HG03432 (cell line): Measurements from ENCODE around the gene WDR83.
"Not testable (repeated sequence)": the region's sequence is repeated elsewhere in the genome, so short reads cannot be mapped to it uniquely, and the experiment has no call there.

Source experiments
- ATAC-seq: cut with Tn5 transposase; IDR thresholded peaks from one replicate; pipeline ENCODE4 v1.9.1; 2021; ENCODE audit warnings: mild to moderate bottlenecking, moderate library complexity; ENCODE audit not compliant: unreplicated experiment

Gene WDR83, protein sequence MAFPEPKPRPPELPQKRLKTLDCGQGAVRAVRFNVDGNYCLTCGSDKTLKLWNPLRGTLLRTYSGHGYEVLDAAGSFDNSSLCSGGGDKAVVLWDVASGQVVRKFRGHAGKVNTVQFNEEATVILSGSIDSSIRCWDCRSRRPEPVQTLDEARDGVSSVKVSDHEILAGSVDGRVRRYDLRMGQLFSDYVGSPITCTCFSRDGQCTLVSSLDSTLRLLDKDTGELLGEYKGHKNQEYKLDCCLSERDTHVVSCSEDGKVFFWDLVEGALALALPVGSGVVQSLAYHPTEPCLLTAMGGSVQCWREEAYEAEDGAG

DNA sequence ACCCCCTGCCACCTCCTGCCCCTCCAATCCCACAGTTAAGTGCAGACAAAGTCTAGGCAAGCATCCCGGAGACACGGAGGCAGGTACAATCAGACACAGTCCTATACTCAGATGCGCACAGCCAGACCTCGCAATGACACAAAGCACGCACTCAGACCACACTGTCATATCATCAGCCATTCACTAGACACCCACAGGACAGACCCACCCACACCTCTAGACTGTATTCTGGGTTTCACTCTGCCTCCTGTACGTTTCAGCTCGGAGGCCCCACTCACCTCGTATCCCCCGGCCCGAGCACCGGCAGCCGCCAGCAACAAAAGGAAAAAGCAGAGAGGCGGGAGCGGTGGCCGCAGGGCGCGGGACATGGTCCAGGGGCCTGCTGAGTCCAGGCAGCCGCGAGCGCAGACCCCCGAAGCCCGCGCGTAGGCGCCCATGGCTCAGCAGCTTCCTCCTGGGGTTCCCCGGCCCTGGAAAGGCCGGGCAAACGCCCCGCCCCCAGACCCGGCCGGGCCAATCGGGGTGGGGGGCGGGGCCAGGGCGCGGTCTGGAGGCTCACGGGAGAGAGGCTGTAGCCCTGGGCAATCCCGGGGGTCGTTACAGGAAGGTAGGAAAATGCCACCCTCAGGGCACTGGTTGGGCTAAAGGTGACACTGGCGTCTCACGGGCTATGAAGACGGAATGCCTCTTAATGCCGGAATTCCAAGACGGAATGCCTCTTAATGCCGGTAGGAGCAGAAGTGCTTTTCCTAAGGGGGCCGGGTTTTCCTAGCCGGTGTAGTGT is at the start of gene WDR83, which contains the start of gene MAN2B1:
Gene WDR83 (plus strand): TSS at position 543 of the 784 bp plus-strand sequence. CDS start 2,984 bp downstream, outside the sequence.
Gene MAN2B1 (minus strand): TSS at position 478 of the 784 bp plus-strand sequence. CDS start 41 bp downstream, at position 437.
- peak; percentile 52 for ATAC-seq

DNA sequence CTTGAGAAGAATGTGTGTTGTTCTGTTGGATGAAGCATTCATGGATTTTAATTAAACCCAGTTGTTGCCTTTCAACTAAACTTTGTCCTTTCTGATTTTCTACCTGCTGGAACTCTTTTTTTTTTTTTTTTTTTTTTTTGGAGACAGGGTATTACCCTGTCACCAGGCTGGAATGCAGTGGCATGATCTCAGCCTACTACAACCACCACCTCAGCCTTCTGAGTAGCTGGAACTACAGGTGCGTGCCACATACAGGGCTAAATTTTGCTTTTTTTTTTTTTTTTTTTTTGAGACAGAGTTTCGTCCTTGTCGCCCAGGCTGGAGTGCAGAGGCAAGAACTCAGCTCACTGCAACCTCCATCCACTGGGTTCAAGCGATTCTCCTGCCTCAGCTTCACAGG is 49.0 kb upstream of the WDR83 start:
- no peak for ATAC-seq

DNA sequence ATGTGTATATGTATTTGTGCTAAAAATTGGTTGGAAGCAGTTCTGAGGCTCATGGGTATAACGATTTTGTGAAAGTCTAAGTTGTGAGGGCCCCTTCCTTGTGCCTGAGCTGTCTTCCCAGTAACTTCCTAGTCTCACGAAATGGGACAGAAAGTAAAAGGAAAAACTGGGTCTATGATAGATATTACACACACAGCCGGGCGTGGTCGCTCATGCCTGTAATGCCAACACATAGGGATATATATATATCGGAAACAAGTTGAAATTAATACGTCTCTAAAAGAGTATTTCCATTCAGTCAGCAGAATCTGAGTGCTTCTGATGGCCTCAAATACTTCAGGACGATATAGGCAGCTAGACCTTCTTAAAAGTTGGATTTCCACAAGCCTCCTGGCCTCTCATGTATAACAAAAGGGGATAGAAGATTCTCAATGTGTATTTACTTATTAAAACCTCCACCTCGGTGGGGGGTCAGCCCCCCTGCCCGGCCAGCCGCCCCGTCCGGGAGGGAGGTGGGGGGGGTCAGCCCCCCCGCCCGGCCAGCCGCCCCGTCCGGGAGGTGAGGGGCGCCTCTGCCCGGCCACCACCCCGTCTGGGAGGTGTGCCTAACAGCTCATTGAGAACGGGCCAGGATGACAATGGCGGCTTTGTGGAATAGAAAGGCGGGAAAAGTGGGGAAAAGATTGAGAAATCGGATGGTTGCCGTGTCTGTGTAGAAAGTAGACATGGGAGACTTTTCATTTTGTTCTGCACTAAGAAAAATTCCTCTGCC is 45.2 kb upstream of the WDR83 start:
- ATAC-seq, result not testable (repeated sequence)

DNA sequence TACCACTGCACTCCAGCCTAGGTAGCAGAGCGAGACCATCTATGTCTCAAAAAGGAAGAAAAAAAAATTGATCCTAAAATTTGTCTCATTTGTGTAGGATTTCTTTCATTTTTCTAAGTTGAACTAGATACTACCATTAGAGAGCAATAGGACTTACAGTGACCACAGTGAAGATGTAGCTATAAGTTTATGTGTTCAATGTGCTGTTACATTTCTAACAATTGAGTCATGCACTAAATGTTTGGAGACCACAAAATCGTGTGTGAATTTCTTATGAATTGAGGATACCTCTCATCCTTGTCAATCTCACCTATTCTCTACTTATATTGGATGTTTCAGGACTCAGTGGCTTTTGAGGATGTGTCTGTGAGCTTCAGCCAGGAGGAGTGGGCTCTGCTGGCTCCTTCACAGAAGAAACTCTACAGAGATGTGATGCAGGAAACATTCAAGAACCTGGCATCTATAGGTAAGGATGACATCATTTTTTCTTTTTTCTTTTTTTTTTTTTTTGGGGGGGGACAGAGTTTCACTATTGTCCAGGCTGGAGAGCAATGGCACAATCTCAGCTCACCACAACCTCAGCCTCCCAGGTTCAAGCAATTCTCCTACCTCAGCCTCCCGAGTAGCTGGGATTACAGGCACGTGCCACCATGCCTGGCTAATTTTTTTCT is 43.1 kb upstream of the WDR83 start:
- ATAC-seq, result no peak

DNA sequence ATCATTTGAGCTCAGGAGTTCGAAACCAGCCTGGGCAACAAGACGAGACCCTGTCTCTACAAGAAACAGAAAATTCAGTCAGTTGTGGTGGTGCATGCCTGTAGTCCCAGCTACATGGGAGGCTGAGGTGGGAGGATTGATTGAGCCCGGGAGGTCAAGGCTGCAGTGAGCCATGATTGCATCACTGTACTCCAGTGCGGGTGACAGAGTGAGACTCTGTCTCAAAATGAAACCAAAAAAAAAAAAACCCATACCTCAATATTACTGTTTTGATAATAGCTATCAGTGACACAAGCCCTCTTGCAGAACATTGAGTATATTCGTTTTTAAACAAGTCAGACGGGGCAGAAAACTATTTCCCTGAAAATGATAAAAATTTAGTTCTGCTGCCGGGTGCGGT is 39.6 kb upstream of the WDR83 start:
- ATAC-seq, result no peak

DNA sequence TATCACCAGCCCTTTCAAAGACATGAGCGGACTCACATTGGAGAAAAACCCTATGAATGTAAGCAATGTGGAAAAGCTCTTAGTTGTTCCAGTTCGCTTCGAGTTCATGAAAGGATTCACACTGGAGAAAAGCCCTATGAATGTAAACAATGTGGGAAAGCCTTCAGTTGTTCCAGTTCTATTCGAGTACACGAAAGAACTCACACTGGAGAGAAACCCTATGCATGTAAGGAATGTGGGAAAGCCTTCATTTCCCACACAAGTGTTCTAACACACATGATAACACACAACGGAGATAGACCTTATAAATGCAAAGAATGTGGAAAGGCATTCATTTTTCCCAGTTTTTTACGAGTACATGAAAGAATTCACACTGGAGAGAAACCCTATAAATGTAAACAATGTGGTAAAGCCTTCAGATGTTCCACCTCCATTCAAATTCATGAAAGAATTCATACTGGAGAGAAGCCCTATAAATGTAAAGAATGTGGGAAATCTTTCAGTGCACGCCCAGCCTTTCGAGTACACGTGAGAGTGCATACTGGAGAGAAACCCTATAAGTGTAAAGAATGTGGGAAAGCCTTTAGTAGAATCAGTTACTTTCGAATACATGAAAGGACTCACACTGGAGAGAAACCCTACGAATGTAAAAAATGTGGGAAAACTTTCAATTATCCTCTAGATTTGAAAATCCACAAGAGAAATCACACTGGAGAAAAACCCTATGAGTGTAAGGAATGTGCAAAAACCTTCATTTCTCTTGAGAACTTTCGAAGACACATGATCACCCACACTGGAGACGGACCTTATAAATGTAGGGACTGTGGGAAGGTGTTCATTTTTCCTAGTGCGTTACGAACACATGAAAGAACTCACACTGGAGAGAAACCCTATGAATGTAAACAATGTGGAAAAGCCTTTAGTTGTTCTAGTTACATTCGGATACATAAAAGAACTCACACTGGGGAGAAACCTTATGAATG is 38.3 kb upstream of the WDR83 start:
- no peak for ATAC-seq

DNA sequence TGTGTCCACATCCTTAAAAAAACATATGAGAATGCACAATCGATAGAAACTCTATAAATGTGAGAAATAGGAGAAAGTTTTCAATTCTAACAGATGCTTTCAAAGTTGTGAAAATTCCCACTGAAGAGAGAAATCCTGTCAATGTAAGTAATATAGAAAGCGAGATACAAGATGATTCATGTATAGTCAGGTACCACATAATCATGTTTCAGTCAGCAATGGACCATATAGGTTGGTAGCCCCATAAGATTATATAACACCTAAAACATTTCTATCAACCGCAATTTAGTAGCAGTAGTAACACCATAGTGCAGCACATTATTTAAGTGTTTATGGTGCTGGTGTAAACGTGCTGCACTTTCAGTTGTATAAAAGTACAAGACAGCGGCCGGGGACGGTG is 37.4 kb upstream of the WDR83 start:
- no peak for ATAC-seq

DNA sequence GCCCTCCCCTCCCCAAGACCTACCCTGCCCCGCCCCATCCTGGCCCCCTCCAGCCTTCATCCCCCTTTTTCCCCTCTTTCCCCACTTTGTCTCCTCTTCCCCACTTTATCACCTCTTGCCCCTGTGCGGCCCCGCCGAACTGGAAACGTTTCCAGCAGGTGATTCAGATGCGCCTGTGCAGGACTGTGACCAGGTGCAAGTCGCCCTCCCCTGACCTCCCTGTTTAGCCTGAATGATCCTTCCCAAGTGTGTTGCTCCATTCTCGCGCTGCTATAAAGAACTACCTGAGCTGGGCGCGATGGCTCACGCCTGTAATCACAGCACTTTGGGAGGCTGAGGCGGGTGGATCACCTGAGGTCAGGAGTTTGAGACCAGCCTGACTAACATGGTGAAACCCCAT is 30.0 kb upstream of the WDR83 start:
- ATAC-seq, result no peak

DNA sequence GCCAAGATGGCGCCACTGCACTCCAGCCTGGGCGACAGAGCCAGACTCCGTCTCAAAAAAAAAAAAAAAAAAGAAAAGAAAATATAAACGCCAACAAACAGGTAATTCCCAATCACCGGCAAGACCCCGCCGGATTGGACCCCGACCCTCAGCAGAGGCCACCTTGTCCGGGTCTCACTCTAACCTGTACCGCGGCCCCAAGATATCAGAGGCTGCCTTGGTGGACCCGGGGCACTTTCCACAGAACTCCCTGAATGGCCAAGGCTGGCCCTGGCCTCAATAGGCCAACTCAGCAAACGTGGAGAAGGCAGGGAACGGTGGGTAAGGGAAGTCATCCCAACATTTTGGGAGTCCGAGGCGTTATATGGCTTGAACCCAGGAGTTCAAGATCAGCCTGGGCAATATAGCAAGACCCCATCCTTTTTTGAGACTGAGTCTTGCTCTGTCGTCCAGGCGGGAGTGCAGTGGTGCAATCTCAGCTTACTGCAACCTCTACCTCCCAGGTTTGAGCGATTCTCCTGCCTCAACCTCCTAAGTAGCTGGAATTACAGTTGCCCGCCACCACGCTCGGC is 27.9 kb upstream of the WDR83 start:
- ATAC-seq, result no peak

DNA sequence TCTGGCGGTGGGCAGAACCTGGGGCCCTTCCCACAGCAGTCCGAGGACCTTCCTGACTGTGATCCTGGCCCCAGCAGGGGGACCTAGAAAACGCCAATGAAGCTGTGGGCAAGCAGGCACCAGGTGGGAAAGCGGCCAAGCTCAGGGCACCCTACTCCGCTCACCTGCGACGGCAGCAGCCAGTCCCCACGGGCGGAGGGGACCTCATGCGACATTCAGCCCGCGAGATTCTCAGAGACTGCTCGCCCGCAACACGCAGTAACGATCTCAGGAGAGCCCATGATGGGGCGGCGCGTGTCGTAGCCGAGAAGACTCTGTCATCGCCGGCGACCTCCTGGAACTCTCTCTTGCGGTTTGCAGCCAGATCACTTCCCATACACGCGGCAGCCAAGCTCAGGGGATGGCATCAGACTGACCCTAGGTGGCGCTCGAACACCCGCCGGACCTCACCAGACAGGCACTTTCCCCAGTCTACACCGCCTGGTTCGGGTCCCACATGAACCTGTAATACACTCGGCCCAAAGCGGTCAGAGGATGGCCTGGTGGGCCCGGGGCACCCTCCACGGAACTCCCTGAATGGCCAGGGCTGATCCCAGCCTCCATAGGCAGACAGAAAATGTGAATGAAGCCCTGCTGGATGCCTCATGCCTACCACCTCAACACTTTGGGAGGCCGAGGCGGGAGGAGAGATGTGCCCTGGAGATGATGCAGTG is 26.6 kb upstream of the WDR83 start:
- peak; percentile 49 for ATAC-seq

DNA sequence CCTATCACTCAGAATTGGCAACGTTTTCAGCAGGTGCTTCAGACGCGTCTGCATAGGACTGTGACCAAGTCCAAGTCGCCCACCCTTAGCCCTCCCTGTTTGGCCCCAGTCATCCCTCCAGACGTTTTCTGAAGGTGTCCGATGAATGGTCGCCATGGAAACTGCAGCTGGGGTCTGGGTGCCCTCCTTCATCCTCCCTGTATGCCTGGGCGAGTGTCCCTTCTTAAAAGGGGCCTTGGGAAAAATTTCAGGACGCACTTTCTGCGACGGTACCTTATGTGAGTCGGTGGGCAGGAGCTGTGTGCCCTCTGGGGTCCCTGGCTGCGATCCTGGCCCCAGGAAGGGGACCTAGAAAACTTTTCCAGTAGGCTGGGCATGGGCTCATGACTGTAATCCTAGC is 25.2 kb upstream of the WDR83 start:
- no peak for ATAC-seq

DNA sequence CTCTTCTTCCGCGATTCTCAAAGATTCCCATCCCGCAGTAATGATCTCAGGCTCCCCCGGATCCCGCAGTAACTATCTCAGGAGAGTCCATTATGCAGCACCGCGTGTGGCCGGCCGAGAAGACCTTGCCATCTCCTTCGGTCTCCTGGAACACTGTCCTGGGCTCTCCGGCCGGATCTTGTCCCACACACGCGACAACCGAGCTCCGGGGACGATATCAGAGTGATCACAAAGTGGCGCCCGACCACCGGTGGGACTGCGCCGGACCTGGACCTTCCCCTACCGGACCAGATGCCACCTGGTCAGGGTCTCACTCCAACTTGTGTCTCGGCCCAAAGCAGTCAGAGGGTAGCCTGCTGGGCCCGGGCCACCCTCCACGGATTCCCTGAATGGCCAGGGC is 24.1 kb upstream of the WDR83 start:
- no peak for ATAC-seq

DNA sequence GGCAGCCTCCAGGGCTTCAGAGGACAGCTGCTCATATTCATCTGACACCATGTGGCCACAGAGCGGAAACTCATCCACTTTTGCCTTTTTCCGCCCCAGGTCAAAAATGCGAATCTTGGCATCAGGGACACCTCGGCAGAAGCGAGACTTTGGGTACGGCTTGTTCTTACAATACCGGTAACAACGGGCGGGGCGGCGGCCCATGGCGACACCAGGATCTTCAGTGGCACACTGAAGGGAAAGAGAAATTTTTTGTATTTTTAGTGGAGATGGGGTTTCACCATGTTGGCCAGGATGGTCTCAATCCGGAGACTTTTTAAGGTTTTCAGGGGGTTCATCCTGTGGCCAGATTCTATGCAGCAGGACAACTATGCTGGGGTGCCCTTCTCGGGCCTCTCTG is 22.9 kb upstream of the WDR83 start:
- not testable (repeated sequence) for ATAC-seq

DNA sequence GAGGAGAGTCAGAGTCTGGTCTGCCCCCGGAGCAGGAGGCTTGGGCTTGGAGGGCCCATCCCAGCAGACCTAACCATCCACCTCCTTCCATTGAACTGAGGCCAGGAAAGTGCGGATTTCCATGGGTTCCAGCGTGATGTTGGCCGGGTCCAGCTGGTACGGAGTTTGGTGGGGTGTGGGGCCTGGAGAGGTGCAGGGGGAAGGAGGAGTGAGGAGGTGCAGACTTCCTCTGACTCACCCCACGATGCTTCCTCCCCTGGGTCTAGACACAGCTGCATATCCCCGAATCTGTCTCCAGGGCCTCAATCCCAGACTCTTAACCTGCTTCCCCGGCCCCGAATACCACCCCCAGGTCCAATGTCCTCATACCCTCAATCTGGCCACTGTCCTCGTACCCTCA is 20.1 kb upstream of the WDR83 start:
- no peak for ATAC-seq

DNA sequence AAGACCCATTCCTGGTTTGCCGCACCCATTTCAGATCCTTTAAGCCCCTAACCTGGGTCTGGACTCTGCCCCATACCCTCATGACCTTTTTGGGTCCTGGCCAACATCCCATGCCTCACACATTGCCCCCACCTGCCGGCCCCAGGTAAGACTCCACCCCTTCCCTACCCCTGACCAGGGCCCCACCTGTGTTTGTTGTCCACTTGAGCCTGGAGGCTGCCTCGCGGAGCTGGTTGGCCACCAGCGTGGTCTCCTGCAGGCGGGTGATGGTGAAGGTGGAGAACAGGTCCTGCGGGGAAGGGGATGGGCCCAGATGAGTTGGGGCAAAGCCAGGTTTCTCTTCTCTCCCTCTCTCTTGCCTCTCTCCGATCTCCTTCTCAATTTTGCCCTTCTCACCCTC is 19.6 kb upstream of the WDR83 start:
- no peak for ATAC-seq

DNA sequence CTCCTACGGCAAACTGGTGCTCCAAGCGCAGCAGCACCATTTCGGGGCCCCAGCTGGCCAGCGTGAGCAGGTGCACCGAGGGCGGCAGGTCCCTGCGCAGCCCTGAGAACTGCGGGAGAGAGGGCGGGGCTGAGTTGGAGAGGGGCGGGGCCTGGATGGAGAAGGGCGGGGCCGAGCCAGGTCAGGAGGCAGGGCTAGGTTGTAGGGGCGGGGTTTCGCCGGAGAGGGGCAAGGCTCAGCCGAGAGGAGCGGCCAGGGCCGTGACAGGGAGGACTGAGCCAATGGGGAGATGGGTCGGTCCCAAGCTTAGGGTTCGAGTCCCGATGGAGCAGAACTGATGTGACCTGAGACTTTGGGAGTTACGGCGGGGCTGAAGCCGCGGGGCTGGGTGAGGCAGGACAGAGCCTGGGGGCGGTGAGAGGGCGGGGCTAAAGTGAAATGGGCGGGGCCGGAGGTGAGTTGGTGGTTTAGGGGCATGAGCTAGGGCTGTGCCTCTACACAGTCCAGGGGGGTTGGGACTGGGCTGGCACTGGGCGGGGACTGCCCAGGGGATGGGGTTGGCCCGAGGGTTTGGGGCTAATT is 19.0 kb upstream of the WDR83 start:
- no peak for ATAC-seq

DNA sequence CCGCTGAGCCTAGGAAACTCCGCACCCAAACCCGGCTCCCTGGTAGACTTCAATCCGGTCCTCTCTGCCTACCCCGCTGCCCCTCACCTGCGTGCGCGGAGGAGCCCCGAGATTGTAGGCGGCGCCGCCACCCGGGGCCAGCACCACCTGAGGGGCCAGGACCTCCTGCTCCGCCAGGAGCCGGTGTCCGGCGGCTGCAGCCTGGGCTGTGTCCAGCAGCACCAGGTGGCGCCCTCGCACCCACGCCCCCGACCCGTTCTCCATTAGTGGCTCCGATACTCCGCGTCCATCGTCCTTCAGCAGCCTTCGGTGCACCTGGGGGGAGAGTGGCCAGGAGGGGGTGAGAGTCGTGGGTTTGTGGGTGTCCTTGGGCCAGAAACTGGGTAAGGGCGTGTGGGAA is 18.5 kb upstream of the WDR83 start:
- ATAC-seq, result no peak

DNA sequence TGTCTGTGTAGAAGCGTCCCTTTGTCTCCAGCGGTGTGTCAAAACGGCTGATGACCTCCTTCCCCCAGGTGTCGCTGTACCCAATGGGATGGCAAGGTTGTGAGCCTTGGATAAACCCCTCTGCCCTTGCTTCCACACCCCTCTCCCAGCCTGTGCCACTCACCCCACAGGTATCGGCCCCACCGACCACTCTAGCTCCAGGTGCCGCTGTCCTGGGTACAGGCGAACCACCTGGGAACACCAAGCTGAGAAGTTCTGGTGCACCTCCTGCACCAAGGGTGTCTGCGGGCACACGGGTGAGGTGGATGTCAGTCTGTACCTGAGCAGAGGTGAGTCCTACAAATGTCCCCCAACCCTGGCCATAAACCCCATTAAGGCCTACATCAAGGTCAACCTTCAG is 16.7 kb upstream of the WDR83 start:
- ATAC-seq, result no peak
